ENCODE data around the gene ASAP3.

ASAP3 gene

DNA sequence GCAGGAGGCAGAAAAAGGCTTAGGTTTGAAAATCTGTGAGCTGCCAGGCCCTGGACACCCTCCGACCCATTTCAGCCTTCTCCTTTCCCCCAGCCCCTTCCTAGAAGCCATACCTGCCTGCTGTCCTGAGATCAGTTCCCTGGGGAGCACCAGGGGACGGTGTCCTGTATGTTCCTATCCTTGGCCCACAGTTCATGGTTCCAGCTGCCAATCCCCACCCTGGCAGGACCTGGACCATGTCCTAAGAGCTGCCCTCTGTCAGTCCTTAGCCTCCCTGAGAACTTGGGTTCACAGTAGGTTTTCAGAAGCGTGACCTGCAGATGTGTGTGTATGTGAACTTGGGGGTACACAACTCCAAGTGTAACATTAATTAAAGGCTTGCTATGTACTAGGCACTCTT, 63.2 kb downstream of the ASAP3 start:
- DNase-seq (ENCODE audit: extremely low read depth, low read depth): no peak
- TF ChIP-seq, protein P1, sequence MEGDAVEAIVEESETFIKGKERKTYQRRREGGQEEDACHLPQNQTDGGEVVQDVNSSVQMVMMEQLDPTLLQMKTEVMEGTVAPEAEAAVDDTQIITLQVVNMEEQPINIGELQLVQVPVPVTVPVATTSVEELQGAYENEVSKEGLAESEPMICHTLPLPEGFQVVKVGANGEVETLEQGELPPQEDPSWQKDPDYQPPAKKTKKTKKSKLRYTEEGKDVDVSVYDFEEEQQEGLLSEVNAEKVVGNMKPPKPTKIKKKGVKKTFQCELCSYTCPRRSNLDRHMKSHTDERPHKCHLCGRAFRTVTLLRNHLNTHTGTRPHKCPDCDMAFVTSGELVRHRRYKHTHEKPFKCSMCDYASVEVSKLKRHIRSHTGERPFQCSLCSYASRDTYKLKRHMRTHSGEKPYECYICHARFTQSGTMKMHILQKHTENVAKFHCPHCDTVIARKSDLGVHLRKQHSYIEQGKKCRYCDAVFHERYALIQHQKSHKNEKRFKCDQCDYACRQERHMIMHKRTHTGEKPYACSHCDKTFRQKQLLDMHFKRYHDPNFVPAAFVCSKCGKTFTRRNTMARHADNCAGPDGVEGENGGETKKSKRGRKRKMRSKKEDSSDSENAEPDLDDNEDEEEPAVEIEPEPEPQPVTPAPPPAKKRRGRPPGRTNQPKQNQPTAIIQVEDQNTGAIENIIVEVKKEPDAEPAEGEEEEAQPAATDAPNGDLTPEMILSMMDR (IDR thresholded peaks at IDR 0.05; ENCODE audit: low read depth, low read length, missing control alignments): no peak
- no peak overlapping the region for H3K4me3 ChIP-seq (replicated peaks; ENCODE audit: low read depth, low read length)

DNA sequence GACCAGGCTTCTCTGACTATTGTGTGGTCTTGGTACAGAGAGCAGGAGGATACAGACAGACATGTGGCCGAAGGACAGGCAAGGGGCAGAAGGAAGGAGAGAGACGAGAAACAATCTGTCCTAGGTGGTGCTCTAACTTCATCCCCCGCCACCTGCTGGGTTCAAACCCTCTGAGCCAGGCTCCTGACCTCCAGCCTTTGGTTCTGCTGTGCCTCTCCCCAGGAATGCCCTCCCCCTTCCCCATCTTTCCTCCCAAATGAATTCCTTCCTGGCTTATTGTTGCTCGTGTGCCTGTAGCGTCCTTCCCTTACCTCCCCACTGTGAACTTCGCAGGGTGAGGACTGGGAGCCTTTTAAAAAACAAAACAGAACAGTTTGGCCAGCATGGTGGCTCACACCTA, 64.8 kb downstream of the ASAP3 start:
- no peak overlapping the region for H3K4me3 ChIP-seq (replicated peaks; ENCODE audit: low read depth, low read length)
- TF ChIP-seq, protein P1 (IDR thresholded peaks at IDR 0.05; ENCODE audit: low read depth, low read length, missing control alignments): no peak
- DNase-seq (ENCODE audit: extremely low read depth, low read depth): no peak

DNA sequence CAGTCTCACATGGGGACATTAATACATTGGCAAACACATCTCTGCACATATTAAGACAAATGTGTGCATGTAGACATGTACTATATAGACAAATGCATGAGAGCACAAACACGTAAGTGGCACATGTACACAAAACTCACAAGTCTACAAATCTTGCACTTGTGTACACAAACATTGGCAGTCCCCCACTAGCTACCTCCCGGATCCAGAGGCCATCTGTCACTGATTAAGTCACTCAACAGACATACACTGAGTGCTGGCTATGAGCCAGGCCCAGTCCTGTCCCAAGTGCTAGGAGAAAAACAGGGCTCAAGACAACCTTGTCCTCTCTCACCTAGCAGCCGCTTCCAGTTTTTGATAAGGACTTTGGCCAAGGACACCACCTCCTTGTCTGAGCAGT, 66.4 kb downstream of the ASAP3 start:
- H3K4me3 ChIP-seq (replicated peaks; ENCODE audit: low read depth, low read length): no peak overlapping the region
- TF ChIP-seq, protein P1 (IDR thresholded peaks at IDR 0.05; ENCODE audit: low read depth, low read length, missing control alignments): no peak
- peak; percentile 46 for DNase-seq (ENCODE audit: extremely low read depth, low read depth)

DNA sequence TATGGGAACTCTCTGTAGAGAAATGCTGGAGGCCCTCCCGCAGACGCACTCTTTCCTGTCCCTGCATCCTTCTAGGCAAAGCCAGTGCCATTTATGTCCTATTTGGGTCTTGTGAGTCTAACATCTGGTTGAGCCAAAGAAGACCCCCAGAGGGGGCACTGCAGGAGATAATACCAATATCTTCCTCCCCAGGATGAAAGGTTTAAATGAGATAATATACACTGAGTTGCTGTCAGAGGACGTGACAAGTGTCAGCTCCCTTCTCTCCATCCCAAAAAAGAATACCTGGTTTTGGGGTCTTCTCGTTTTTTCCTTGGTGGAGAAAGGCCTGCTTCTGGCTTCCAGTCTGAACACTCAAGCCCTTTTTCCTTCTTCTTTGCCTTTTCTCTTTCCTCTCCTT, 67.0 kb downstream of the ASAP3 start:
- TF ChIP-seq, protein P1 (IDR thresholded peaks at IDR 0.05; ENCODE audit: low read depth, low read length, missing control alignments): no peak
- H3K4me3 ChIP-seq (replicated peaks; ENCODE audit: low read depth, low read length): no peak overlapping the region
- DNase-seq (ENCODE audit: extremely low read depth, low read depth): no peak

DNA sequence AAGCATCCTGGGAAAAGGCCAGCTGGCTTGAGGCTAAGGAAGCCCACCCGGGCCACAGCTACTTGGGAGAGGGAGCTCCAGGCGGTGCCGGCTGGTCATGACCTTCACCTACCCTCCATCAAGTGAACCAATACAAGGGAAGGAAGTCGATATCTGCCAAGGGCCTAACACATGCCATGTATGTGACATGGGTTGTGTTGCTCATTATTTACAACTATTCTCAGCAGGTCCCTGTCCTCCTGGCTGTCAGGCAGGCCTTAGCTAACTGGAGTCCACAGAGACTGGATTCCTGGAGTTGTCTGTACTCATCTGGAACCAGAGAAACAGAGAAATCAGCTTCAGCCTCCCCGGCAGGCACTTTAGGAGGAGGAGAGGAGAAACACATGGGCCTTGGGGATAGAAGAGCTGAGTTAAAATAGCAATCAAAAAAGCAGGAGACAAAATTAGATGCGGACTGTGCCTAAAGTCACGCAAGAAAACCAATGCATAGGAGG, 75.1 kb downstream of the ASAP3 start:
- H3K4me3 ChIP-seq (replicated peaks; ENCODE audit: low read depth, low read length): no peak overlapping the region
- TF ChIP-seq, protein P1 (IDR thresholded peaks at IDR 0.05; ENCODE audit: low read depth, low read length, missing control alignments): no peak

DNA sequence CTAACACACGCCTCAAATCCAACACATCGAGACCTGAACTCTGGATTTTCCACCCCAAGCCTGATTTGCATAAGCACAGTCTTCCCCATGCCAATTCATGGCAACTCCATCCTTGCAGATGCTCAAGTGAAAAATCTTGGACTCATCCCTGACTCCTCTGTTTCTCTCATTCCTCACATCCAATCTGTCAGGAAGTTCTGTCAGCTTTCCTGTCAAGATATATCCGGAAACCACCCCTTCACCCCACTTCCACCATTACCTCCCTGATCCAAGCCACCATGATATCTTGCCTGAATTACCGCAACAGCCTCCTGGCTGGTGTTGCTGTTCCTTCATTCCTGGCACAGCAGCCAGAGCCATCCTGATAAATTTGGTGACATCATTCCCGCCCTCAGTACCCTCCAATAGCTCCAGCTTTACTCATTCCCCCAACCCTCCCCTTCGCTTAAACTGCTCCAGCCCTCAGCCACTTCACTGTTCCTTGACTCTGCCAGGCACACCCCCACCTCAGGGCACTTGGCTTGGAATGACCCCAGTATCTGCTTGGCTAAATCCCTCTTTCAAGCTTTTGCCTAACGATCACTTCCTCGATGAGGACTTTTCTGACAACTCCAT, 76.9 kb downstream of the ASAP3 start:
- TF ChIP-seq, protein P1 (IDR thresholded peaks at IDR 0.05; ENCODE audit: low read depth, low read length, missing control alignments): no peak
- no peak overlapping the region for H3K4me3 ChIP-seq (replicated peaks; ENCODE audit: low read depth, low read length)
- no peak for DNase-seq (ENCODE audit: extremely low read depth, low read depth)

More for the DNA sequence above, 75.1 kb downstream of the ASAP3 start:
- DNase-seq (ENCODE audit: extremely low read depth, low read depth): no peak

DNA sequence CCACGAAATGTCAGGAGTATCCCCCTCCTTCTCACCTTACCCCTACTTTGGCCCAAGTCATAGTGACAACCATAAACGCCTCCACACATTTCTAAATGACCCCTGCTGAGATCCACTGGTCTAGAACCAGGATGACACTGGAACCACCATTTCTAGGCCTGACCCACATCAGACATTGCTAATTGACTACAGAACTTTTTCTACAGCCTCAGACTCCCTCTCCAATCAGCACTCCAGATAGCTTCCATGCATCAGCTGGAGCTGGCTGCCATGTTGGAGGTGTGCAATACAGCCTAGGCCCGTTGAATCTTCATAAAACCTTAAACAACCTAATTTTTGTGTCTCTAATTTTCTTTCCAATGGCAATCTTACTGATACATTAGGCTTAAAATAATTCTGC, 78.0 kb downstream of the ASAP3 start:
- no peak overlapping the region for H3K4me3 ChIP-seq (replicated peaks; ENCODE audit: low read depth, low read length)
- DNase-seq (ENCODE audit: extremely low read depth, low read depth): no peak
- TF ChIP-seq, protein P1 (IDR thresholded peaks at IDR 0.05; ENCODE audit: low read depth, low read length, missing control alignments): no peak
